Stimulated activated CD4-positive, alpha-beta T cell treated with anti-CD3 and anti-CD28 coated beads, TNF-alpha, amount 100 ng/mL, for 48 hours (primary cell): Measurements from ENCODE around the gene FAM83C.
"Not testable (repeated sequence)": the region's sequence is repeated elsewhere in the genome, so short reads cannot be mapped to it uniquely, and the experiment has no call there.

Source experiments
- DNase-seq, 3 donors: peaks; one replicate each; pipeline ENCODE4 v3.0.0-alpha.2; 2020; ENCODE audit warnings: low read depth in 3 of 3

Gene FAM83C

DNA sequence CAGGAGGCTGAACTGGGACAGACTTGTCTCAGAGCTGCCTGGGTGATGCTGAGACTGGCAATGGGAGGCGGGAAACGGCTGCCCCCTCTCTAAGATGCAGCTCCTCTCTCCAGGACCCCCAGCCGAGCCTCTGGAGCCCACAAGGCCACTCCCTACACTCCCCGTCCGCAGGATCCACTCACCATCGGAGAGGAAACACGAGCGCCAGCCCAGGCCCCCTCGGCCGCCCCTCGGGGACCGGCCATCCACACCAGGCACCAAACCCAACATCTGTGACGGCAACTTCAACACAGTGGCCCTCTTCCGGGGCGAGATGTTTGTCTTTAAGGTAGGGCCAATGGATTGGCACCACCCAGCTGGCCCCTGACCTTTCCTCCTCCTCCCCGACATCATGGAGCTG is 25.1 kb downstream of the FAM83C start:
- DNase-seq: no peak

- DNase-seq: no peak
Observed at GRCh38 chr20:35264755-35265154, 27.5 kb downstream of the FAM83C start.

DNA sequence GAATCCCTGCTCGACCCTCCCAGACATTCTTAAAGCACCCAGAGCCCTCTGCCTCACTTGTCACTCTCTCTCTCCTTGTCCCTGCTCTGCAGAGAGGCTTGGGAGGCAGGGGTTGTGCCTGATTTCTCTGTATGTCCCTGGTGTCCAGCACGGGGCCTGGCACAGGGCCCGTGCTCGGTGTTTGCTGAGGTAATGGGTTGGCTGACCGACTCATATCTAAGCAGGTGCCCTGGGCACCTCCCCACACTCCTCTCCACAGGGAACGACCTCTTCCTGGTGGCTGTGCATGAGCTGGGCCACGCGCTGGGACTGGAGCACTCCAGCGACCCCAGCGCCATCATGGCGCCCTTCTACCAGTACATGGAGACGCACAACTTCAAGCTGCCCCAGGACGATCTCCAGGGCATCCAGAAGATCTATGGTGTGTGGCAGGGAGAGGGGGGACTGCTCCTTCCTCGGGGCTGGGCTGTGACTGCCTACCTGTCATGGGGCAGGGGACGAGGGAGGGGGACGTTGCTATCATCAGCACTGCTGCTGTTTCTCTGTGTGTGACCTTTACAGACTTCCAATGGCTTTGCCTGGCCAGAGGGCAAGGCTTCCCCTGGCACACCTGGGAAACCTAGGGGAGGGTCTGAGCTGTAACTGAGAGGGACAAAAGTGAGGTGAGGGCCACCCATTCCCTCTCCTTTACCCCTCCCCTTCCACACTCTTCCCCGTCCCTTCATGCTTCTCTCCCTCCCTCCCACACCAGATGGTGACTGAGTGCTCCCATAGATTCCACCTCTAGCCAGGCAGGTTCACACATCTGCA is 28.5 kb downstream of the FAM83C start:
- DNase-seq: no peak

GRCh38 chr20:35262731-35263531 is 29.3 kb downstream of the FAM83C start:
- not testable (repeated sequence) for DNase-seq

DNA sequence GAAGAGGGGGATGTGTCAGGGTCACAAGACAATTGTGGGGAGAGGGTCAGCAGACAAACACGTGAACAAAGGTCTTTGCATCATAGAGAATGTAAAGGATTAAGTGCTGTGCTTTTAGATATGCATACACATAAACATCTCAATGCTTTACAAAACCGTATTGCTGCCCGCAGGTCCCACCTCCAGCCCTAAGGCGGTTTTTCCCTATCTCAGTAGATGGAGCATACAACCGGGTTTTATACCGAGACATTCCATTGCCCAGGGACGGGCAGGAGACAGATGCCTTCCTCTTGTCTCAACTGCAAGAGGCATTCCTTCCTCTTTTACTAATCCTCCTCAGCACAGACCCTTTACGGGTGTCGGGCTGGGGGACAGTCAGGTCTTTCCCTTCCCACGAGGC is 29.9 kb downstream of the FAM83C start:
- DNase-seq: not testable (repeated sequence)

- no peak for DNase-seq
Observed at GRCh38 chr20:35260426-35260825, 31.8 kb downstream of the FAM83C start.

GRCh38 chr20:35257175-35257909 is 34.9 kb downstream of the FAM83C start:
- DNase-seq: no peak

- no peak for DNase-seq
Observed at GRCh38 chr20:35254448-35254999, 37.7 kb downstream of the FAM83C start.

GRCh38 chr20:35253010-35253409 is 39.2 kb downstream of the FAM83C start:
- no peak for DNase-seq

DNA sequence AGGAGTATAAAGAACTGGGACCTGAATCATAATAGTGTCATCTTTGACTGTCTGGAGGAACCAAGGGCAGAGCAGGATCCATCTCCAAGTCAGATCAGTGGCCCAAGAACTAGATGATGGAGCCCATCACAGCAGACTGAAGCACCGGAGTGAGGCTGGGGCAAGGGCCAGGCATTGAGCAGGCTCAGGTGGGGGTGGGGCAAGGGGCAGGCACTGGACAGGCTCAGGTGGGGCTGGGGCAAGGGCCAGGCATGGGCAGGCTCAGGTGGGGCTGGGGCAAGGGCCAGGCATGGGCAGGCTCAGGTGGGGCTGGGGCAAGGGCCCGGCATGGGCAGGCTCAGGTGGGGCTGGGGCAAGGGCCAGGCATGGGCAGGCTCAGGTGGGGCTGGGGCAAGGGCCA is 39.6 kb downstream of the FAM83C start:
- DNase-seq: not testable (repeated sequence)

GRCh38 chr20:35252037-35252461 is 40.2 kb downstream of the FAM83C start:
- no peak for DNase-seq

DNA sequence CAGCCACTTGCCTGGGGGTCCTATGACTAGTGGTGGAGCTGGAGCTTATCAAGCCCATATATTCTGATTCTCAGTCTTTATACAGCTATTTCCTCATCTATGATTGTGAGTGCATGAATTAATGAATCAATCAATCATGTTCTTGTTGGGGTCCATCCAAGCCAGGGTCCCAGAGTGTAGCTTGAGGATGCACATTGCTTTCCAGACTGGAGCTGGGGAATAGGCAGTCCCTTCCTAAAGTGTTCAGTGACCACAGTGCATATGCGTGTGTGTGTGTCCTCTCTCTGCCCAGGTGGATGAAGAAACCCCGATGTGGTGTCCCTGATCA is 40.6 kb downstream of the FAM83C start:
- DNase-seq: no peak

- no peak for DNase-seq
Observed at GRCh38 chr20:35248641-35249475, 43.4 kb downstream of the FAM83C start.

GRCh38 chr20:35246723-35247122 is 45.5 kb downstream of the FAM83C start:
- no peak for DNase-seq

- DNase-seq: no peak
Observed at GRCh38 chr20:35243986-35244385, 48.2 kb downstream of the FAM83C start.

DNA sequence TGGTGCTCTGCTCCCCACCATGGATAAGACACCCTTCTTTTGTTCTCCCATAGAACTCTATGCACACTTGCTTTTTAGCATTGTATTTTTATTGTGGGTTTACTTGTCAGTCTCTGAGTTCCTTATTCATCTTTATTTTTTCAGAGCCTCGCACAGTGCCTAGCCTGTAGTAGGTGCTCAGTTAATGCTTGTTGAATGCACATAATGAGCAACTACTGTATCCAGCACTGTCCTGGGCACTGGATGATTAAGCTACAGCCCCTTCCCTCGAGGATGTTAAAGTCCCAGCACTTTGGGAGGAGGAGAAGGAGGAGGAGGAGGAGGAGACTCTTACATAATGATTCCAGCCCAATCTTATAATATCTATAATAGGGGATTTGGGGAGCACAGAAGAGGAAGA is 48.9 kb downstream of the FAM83C start:
- DNase-seq: no peak

- DNase-seq: no peak
Observed at GRCh38 chr20:35240811-35241293, 51.4 kb downstream of the FAM83C start.

- no peak for DNase-seq
Observed at GRCh38 chr20:35240083-35240810, 52.0 kb downstream of the FAM83C start.

DNA sequence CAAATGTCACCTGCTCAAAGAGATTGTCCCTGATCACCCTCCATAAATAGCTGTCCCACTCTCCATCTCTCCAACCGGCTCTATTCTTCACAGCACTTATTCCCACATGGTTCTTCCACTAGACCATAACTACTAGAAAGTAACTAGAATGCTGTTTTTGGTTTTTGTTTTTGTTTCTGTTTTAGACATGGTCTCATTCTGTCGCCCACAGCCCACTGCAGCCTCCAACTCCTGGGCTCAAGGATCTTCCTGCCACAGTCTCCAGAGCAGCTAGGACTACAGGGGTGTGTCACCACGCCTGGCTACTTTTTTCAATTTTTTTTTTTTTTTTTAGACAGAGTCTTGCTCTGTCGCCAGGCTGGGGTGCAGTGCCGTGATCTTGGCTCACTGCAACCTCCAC is 53.5 kb downstream of the FAM83C start:
- no peak for DNase-seq

DNA sequence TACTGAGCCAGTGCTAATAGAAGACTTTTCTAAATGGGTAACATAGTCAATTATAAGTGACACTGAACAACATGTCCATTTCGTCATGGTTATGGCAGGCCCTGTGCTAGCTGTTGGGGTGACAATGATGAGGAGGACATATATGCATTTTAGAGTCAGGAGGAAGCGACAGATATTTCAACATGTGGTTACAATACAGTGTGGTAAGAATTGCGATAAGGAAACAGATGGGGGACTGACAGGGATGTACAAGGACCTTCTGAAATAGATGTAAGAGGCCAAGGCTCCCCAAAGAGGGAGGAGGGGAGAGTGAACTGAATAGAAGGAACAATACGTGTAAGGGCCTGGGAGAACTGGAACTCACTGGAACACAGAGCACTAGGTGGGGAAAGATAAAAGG is 54.1 kb downstream of the FAM83C start:
- no peak for DNase-seq
